Endothelial cell of umbilical vein (primary cell): ENCODE results near the gene ASPHD2. TPM values are rescaled to one million over a fixed set of nuclear protein-coding genes. Genes with fewer than 3 reads are reported as not detected.

Experiments
- BruUV-seq: library from RNA; stranded (reverse); fragments of 400-500 nt; replicated peaks from 2 replicates; lab custom pipeline; 2021; lab: Mats Ljungman, UMichigan
- CTCF ChIA-PET: fragments of 300-600, 350-600 bp; sonication (Branson Sonifier 250); formaldehyde crosslinking; loops from one replicate; lab custom pipeline; 2021; ENCODE audit warnings: antibody characterized with exemption, inconsistent platforms; lab: Charles Lee
- POLR2A ChIA-PET: fragments of 300-600, 350-600 bp; sonication (Branson Sonifier 250); formaldehyde crosslinking; loops from one replicate; lab custom pipeline; 2021; ENCODE audit warnings: antibody characterized with exemption, inconsistent platforms; lab: Charles Lee
- DNase-seq: peaks from one replicate; pipeline ENCODE4 v3.0.0-alpha.2; 2011; ENCODE audit warnings: low read depth, low spot score
- FAIRE-seq: peaks from 2 replicates; lab custom pipeline; 2011; peaks lifted over from hg19 to GRCh38; lab: Jason Lieb, UNC
- H2AFZ ChIP-seq: 2 replicates; pipeline ENCODE4 v1.6.0; 2012; ENCODE audit warnings: low read depth, low read length, control low read depth, inconsistent platforms
- H3K27ac ChIP-seq: 2 replicates; pipeline ENCODE4 v1.5.1; 2011; ENCODE audit warnings: low read depth, mild to moderate bottlenecking, control low read depth, low read length, moderate library complexity; ENCODE audit not compliant: insufficient read depth
- H3K27me3 ChIP-seq, 2 experiments: 2 replicates each; pipeline versions ENCODE4 v1.6.0 to v1.6.1; 2011; ENCODE audit warnings: low read length in 2 of 2, mixed read lengths in 1 of 2; ENCODE audit not compliant: control insufficient read depth in 2 of 2, insufficient read depth in 2 of 2
- H3K36me3 ChIP-seq, 2 experiments: 2 replicates in 1 of 2; 3 replicates in 1 of 2; pipeline ENCODE4 v1.5.1; 2011; ENCODE audit warnings: low read length in 2 of 2, mild to moderate bottlenecking in 1 of 2, moderate library complexity in 1 of 2; ENCODE audit not compliant: control insufficient read depth in 2 of 2, insufficient read depth in 2 of 2; ENCODE audit errors: extremely low read depth in 1 of 2
- H3K4me1 ChIP-seq: 3 replicates; pipeline ENCODE4 v1.5.1; 2011; ENCODE audit warnings: mild to moderate bottlenecking, low read length; ENCODE audit not compliant: control insufficient read depth, insufficient read depth; ENCODE audit errors: extremely low read depth
- H3K4me2 ChIP-seq: 2 replicates; pipeline ENCODE4 v1.6.1; 2011; ENCODE audit warnings: low read length, control low read depth, mixed read lengths; ENCODE audit not compliant: insufficient read depth
- H3K4me3 ChIP-seq, 3 experiments: fragments of 200-600 bp in 1 of 3; sonication (generic), shearing (Covaris generic) in 1 of 3; replicated peaks in 1 of 3; 2 replicates each; pipeline ENCODE4 v1.5.1; 2011 to 2016; ENCODE audit warnings: control low read depth in 3 of 3, low read length in 3 of 3, mild to moderate bottlenecking in 2 of 3, inconsistent platforms in 1 of 3, low read depth in 1 of 3, moderate library complexity in 1 of 3; ENCODE audit not compliant: insufficient read depth in 1 of 3
- H3K79me2 ChIP-seq: 2 replicates; pipeline ENCODE4 v1.6.0; 2012; ENCODE audit warnings: low read length, inconsistent platforms; ENCODE audit not compliant: control insufficient read depth, insufficient read depth
- H3K9ac ChIP-seq: replicated peaks from 2 replicates; pipeline ENCODE3; 2011; ENCODE audit warnings: low read length, control low read depth; ENCODE audit not compliant: insufficient read depth; ENCODE audit errors: extremely low read depth
- H3K9me1 ChIP-seq: replicated peaks from 3 replicates; pipeline ENCODE4 v1.6.0; 2011; ENCODE audit warnings: mild to moderate bottlenecking, low read length; ENCODE audit not compliant: control insufficient read depth, insufficient read depth; ENCODE audit errors: extremely low read depth
- H3K9me3 ChIP-seq: replicated peaks from 2 replicates; pipeline ENCODE4 v1.5.1; 2012; ENCODE audit warnings: low read length, inconsistent platforms; ENCODE audit not compliant: control insufficient read depth, insufficient read depth
- H4K20me1 ChIP-seq: replicated peaks from 2 replicates; pipeline ENCODE3; 2011; ENCODE audit warnings: mild to moderate bottlenecking, low read length; ENCODE audit not compliant: control insufficient read depth, insufficient read depth; ENCODE audit errors: extremely low read depth
- CTCF ChIP-seq, 2 donors: IDR thresholded peaks; 1 replicate in 1 of 2; 2 replicates in 1 of 2; pipeline ENCODE4 v1.5.1; 2011; ENCODE audit warnings: low read length in 2 of 2, mild to moderate bottlenecking in 2 of 2, moderate library complexity in 2 of 2, control low read depth in 1 of 2, inconsistent platforms in 1 of 2, low read depth in 1 of 2; ENCODE audit not compliant: insufficient read depth in 1 of 2; ENCODE audit errors: extremely low read depth in 1 of 2
- EZH2 ChIP-seq: IDR thresholded peaks from 2 replicates; pipeline ENCODE4 v1.6.1; 2012; ENCODE audit warnings: borderline replicate concordance, low read depth, mild to moderate bottlenecking, moderate library complexity, low read length, inconsistent platforms; ENCODE audit not compliant: severe bottlenecking
- FOS ChIP-seq: IDR thresholded peaks from 2 replicates; pipeline ENCODE4 v1.6.1; 2011; ENCODE audit warnings: mild to moderate bottlenecking, low read length, moderate library complexity, borderline replicate concordance; ENCODE audit not compliant: insufficient read depth
- GATA2 ChIP-seq: IDR thresholded peaks from 2 replicates; pipeline ENCODE4 v1.7.0; 2011; ENCODE audit warnings: low read depth, mild to moderate bottlenecking, moderate library complexity, mixed read lengths, low read length; ENCODE audit not compliant: insufficient read length, insufficient read depth
- JUN ChIP-seq: IDR thresholded peaks from 2 replicates; pipeline ENCODE4 v1.6.1; 2011; ENCODE audit warnings: borderline replicate concordance, low read depth; ENCODE audit not compliant: insufficient read length, insufficient read depth
- MAX ChIP-seq: IDR thresholded peaks from 2 replicates; pipeline ENCODE4 v1.6.1; 2011; ENCODE audit not compliant: insufficient read depth, insufficient read length
- MYC ChIP-seq: IDR thresholded peaks from one replicate; pipeline ENCODE4 v1.6.1; 2011; ENCODE audit warnings: mild to moderate bottlenecking, low read depth, low read length
- POLR2A ChIP-seq: IDR thresholded peaks from 2 replicates; pipeline ENCODE4 v1.6.1; 2012; ENCODE audit warnings: low read depth, mild to moderate bottlenecking, control low read depth, low read length
- POLR2AphosphoS5 ChIP-seq: IDR thresholded peaks from 2 replicates; pipeline ENCODE4 v1.6.1; 2012; ENCODE audit warnings: low read depth, mild to moderate bottlenecking, control low read depth, low read length, moderate library complexity; ENCODE audit not compliant: insufficient read depth
- dilution Hi-C: fragments of 300-500 bp; cut with MboI; formaldehyde crosslinking; loops from one replicate; pipeline ENCODE4 v1.15.0; 2019; ENCODE audit warnings: low sequenced_read_pairs; ENCODE audit not compliant: extremely low pct_ligation_motif_present
- intact Hi-C: fragments of 100-400 bp; cut with micrococcal nuclease; formaldehyde crosslinking; loops from one replicate; pipeline ENCODE4 v1.10.0; 2022
- polyA plus RNA-seq, 4 experiments: library from polyadenylated mRNA; depleted of rRNA in 3 of 4; stranded (reverse) in 3 of 4; unstranded in 1 of 4; fragments of >200 nt; gene quantifications; 2 replicates each; pipeline versions ENCODE4 v1.2.1 to v1.2.3, GENCODE V29; 2011 to 2012; ENCODE audit warnings: missing spikeins in 1 of 4
- total RNA-seq: library from RNA; stranded (reverse); gene quantifications from 2 replicates; pipeline ENCODE4 v1.2.3, GENCODE V29; 2021

ASPHD2 gene
- total and polyA plus RNA-seq, 2 donors (not counting 3 experiments of a cell fraction or from before 2014, with no cell fraction given): 4.8 to 5.5 TPM

- Histone ChIP-seq H3K9me1 (no peaks in the 10 kb centered on the region), H3K4me2 (no peak overlapping the region), H3K79me2 (peaks cover 7% of the 10 kb centered on the region), H3K4me1 (peaks cover 5% of the 10 kb centered on the region), H3K9me3 (no peaks in the 10 kb centered on the region), H3K9ac (no peak overlapping the region), H3K36me3 (peaks cover 43 to 50% of the 10 kb centered on the region in 2 experiments), H2AFZ (no peak overlapping the region), H3K27ac (no peak overlapping the region), H3K27me3 (no peaks in the 10 kb centered on the region), H3K4me3 (no peak overlapping the region), H4K20me1 (no peaks in the 10 kb centered on the region)
- DNase-seq (no peak), FAIRE-seq (no peak)
- no peak for TF ChIP-seq POLR2AphosphoS5
- no peak for TF ChIP-seq MAX
- TF ChIP-seq MYC: no peak
- TF ChIP-seq CTCF (IDR thresholded peaks at IDR 0.05; ENCODE audit: extremely low read depth in 1 of 2, insufficient read depth in 1 of 2, low read depth in 1 of 2, low read length in 2 of 2): no peak
- TF ChIP-seq FOS: no peak
- TF ChIP-seq POLR2A: no peak
- no peak for TF ChIP-seq JUN
- no peak for TF ChIP-seq EZH2
- TF ChIP-seq GATA2: no peak
- POLR2A ChIA-PET: no interaction called here
- BruUV-seq: no TSS peak
- CTCF ChIA-PET: no interaction called here
- dilution Hi-C loops (no loop called here), intact Hi-C loops (no loop called here)
Measured at GRCh38 chr22:26492220-26492619, 63.2 kb downstream of the ASPHD2 start.
